ENCODE results near the gene NR1I3. TPM values are rescaled to one million over a fixed set of nuclear protein-coding genes. Genes with fewer than 3 reads are reported as not detected.
A peak's percentile ranks its signal among the peaks of the same experiment; 100 is the strongest.

Gene NR1I3
- total and polyA plus RNA-seq, 2 donors (not counting 1 experiment from before 2014, with no cell fraction given) = not detected

- Histone ChIP-seq H3K4me1 (ENCODE audit: control insufficient read depth in 2 of 2, insufficient read depth in 2 of 2, low read length in 2 of 2) (peaks cover 36 to 54% of the 10 kb centered on the region in 2 donors), H3K9me3 (ENCODE audit: control extremely low read depth in 1 of 3, control insufficient read depth in 2 of 3, insufficient read depth in 1 of 3, low read length in 2 of 3) (no peaks in the 10 kb centered on the region), H3K27ac (ENCODE audit: low read length in 2 of 2) (no peak within 1 kb of the TSS), H4K20me1 (ENCODE audit: control insufficient read depth, insufficient read depth, low read length, poor library complexity, severe bottlenecking) (no peaks in the 10 kb centered on the region), H3K4me2 (replicated peaks; ENCODE audit: low read depth, low read length, poor library complexity, severe bottlenecking) (no peak within 1 kb of the TSS), H3K36me3 (replicated peaks in 1 of 2; ENCODE audit: control extremely low read depth in 1 of 2, control insufficient read depth in 1 of 2, extremely low read depth in 1 of 2, insufficient read depth in 2 of 2, low read length in 1 of 2) (peaks cover 0 to 1% of the 10 kb centered on the region in 2 experiments), H2AFZ (ENCODE audit: insufficient read depth, low read depth, low read length, poor library complexity, severe bottlenecking) (no peak within 1 kb of the TSS), H3K79me2 (ENCODE audit: control insufficient read depth, insufficient read depth, low read length) (peaks cover 31% of the 10 kb centered on the region), H3K9ac (ENCODE audit: low read length) (no peak within 1 kb of the TSS), H3K27me3 (replicated peaks in 1 of 4; ENCODE audit: control extremely low read depth in 1 of 4, control insufficient read depth in 3 of 4, insufficient read depth in 4 of 4, low read length in 3 of 4) (no peaks in the 10 kb centered on the region), H3K4me3 (ENCODE audit: control extremely low read depth in 1 of 5, extremely low read depth in 1 of 5, insufficient read depth in 1 of 5, low read depth in 2 of 5, low read length in 4 of 5) (no peak within 1 kb of the TSS)
- POLR2A ChIA-PET = no interaction called here
- intact Hi-C loops (cut with micrococcal nuclease) = no loop called here
- Mint-ChIP-seq H3K27me3 (no peaks in the 10 kb centered on the region), H3K4me1 (peaks cover 47% of the 10 kb centered on the region), H3K9me3 (ENCODE audit: insufficient read depth) (no peaks in the 10 kb centered on the region), H3K27ac (peak within 1 kb of the TSS; percentile 97), H3K4me3 (no peak within 1 kb of the TSS)
- CTCF ChIA-PET = interaction anchor here (0.9 to 1.1 kb wide), 4 partner anchors 13 to 186 kb away, joined by 3 to 4 read pairs (median 4); partner anchors contain the start of gene PPOX
- DNase-seq (no peak), ATAC-seq (ENCODE audit: low read depth) (no peak)
- TF ChIP-seq EZH2 (IDR thresholded peaks at IDR 0.05; ENCODE audit: borderline replicate concordance, insufficient read depth, low read depth, low read length, poor library complexity, severe bottlenecking) (no peak), CTCF (IDR thresholded peaks at IDR 0.05) (no peak)
- 96% methylated on average over 9 of the region's 11 CpGs for WGBS (ENCODE audit: insufficient coverage)
Observed at GRCh38 chr1:161198897-161199431, 39.0 kb downstream of the NR1I3 start, which contains the start of gene ADAMTS4. TSS of gene ADAMTS4 (minus strand) at chr1:161199054. CDS start at chr1:161198627, 427 bp downstream.

DNA sequence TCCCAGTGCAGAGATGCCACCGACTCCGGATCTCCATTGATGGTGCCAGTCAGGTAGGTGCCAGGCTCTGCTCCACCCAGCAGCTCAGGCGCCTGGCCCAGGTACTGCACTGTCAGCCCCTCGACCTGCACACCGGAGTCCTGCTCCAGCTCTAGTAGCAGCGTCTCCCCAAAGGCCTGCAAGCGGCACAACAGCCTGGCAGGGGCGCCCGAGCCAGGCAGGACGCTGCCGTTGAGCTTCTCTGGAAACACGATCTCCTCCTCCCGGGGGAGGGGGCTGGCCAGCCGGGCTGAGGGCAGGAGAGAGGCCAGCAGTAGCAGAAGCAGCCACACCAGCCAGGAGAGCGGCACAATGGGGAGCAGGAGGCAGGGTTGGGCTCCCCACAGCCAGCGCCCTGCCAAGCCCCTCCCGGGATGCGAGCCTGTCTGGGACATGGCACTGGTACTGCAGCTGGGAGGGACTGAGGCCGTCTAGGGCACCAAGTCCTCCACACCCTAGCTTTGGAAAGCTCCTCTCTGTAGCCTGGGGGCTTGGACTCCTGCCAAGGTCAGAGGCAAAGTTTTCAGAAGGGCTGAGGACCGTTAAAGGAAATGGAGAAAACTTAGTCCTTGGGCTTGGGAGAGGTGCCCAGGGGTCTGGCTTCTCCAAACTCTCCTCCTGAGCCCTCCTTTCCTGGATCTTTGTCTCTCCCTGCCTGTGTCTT, 39.7 kb downstream of the NR1I3 start:
- no peak overlapping the region for H3K4me3 Mint-ChIP-seq
- POLR2A ChIA-PET = no interaction called here
- WGBS (ENCODE audit: insufficient coverage) = 86% methylated on average over 19 of the region's 20 CpGs

More for the DNA sequence above, 39.7 kb downstream of the NR1I3 start:
- no peak overlapping the region for H3K27ac Mint-ChIP-seq
- Histone ChIP-seq H3K36me3 (replicated peaks in 1 of 2; ENCODE audit: control extremely low read depth in 1 of 2, control insufficient read depth in 1 of 2, extremely low read depth in 1 of 2, insufficient read depth in 2 of 2, low read length in 1 of 2) (no peaks in the 10 kb centered on the region), H3K9ac (ENCODE audit: low read length) (no peak overlapping the region), H3K9me3 (ENCODE audit: control extremely low read depth in 1 of 3, control insufficient read depth in 2 of 3, insufficient read depth in 1 of 3, low read length in 2 of 3) (no peaks in the 10 kb centered on the region), H4K20me1 (ENCODE audit: control insufficient read depth, insufficient read depth, low read length, poor library complexity, severe bottlenecking) (no peaks in the 10 kb centered on the region), H3K27me3 (replicated peaks in 1 of 4; ENCODE audit: control extremely low read depth in 1 of 4, control insufficient read depth in 3 of 4, insufficient read depth in 4 of 4, low read length in 3 of 4) (no peaks in the 10 kb centered on the region), H3K4me3 (ENCODE audit: control extremely low read depth in 1 of 5, extremely low read depth in 1 of 5, insufficient read depth in 1 of 5, low read depth in 2 of 5, low read length in 4 of 5) (no peak overlapping the region), H3K4me1 (ENCODE audit: control insufficient read depth in 2 of 2, insufficient read depth in 2 of 2, low read length in 2 of 2) (peaks cover 40 to 57% of the 10 kb centered on the region in 2 donors), H2AFZ (ENCODE audit: insufficient read depth, low read depth, low read length, poor library complexity, severe bottlenecking) (no peak overlapping the region), H3K27ac (ENCODE audit: low read length in 2 of 2) (no peak overlapping the region), H3K79me2 (ENCODE audit: control insufficient read depth, insufficient read depth, low read length) (peaks cover 26% of the 10 kb centered on the region), H3K4me2 (replicated peaks; ENCODE audit: low read depth, low read length, poor library complexity, severe bottlenecking) (no peak overlapping the region)
- peaks cover 46% of the 10 kb centered on the region for H3K4me1 Mint-ChIP-seq
- no peaks in the 10 kb centered on the region for H3K27me3 Mint-ChIP-seq
- ATAC-seq (ENCODE audit: low read depth) (no peak), DNase-seq (no peak)
- H3K9me3 Mint-ChIP-seq (ENCODE audit: insufficient read depth) = no peaks in the 10 kb centered on the region
- intact Hi-C loops (cut with micrococcal nuclease) = no loop called here
- no peak for TF ChIP-seq CTCF (IDR thresholded peaks at IDR 0.05)
- TF ChIP-seq EZH2 (IDR thresholded peaks at IDR 0.05; ENCODE audit: borderline replicate concordance, insufficient read depth, low read depth, low read length, poor library complexity, severe bottlenecking) = no peak
- CTCF ChIA-PET = interaction anchor here (0.9 kb wide), 1 partner anchor 12 kb away, joined by 3 read pairs; no protein-coding TSS in a partner anchor
